Measurements from ENCODE around the gene TTC22. TPM values are rescaled to one million over a fixed set of nuclear protein-coding genes. Genes with fewer than 3 reads are reported as not detected.

TTC22 gene
- total RNA-seq, 1 donor from 2014 or later = not detected

DNA sequence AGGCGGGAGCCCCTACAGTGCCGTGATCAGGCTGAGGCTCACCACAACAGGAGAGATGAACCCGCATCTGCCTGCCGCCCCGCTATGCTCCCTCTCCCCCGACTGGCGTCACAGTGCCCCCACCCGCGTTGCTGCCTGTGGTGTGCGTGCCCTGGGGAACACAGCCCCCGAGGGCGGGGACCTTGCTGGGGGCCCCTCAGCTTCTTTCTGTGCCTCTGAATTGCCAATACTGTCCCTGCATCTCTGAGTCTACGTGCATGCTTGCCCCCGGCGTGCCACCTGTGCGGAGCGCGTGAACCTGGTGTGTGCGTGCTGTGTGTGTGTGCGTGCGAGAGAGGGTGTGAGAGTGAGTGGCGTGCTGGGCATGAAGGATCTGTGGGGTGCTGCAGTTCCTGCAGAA is 47.1 kb downstream of the TTC22 start:
- DNase-seq (ENCODE audit: low read depth, low spot score) = no peak

DNA sequence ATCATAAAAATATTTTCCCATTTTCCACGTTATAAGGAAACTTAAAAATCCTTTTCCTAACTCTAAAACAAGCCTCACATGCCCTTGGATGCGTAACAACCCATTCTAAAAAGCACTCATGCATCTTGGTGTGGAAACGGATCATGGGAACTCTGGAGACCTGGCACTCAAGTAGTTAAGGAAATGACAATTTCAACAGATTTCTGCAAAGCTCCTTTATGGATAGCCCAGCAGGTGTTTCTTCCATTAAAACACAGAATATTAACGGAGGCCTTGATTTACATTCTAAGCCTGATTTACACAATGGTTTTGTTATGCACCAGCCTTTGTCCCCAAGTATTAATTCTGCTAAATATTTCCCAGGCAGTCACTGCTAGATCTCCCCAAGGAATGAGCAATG is 49.7 kb downstream of the TTC22 start:
- no peak for DNase-seq (ENCODE audit: low read depth, low spot score)

GRCh38 chr1:54750596-54750995 is 50.5 kb downstream of the TTC22 start:
- no peak for DNase-seq (ENCODE audit: low read depth, low spot score)

- DNase-seq (ENCODE audit: low read depth, low spot score) = no peak
Measured at GRCh38 chr1:54748094-54748835, 52.9 kb downstream of the TTC22 start.

DNA sequence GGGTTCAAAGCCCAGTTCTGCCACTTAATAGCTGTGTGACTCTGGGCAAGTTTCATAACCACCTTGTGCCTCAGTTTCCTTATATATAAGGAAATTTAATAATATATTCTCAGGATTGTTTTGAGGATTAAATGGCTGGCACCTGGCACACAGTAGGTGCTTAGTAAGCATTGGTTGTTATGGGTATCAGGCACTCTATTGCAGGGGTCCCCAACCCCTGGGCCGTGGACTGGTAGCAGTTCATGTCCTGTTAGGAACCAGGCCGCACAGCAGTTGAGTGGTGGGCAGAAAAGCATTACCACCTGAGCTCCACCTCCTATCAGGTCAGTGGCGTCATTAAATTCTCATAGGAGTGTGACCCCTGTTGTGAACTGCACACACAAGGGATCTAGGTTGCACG is 55.3 kb downstream of the TTC22 start:
- no peak for DNase-seq (ENCODE audit: low read depth, low spot score)

- DNase-seq (ENCODE audit: low read depth, low spot score) = no peak
Measured at GRCh38 chr1:54745274-54745673, 55.8 kb downstream of the TTC22 start.

GRCh38 chr1:54744696-54745095 is 56.4 kb downstream of the TTC22 start:
- DNase-seq (ENCODE audit: low read depth, low spot score) = no peak

GRCh38 chr1:54743416-54744226 is 57.5 kb downstream of the TTC22 start:
- DNase-seq (ENCODE audit: low read depth, low spot score) = no peak

DNA sequence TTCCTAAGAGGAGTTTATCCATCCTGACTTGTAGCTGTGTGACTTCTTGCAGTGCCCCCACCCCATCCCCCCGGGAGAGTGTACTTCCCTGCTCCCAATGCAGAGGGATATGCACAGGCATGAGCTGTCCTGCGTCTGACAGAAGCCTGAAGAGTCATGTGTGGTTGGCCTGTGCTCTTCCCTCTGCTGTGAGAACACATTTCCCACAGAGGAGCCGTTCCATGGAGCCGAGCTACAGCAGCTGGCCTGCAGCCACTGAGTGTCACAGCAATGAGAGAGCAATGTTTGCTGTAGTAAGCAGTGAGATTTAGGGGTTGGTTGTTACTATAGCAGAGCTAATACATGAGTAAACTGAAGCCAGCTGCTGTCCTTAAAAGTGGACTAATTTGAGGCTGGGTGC is 58.8 kb downstream of the TTC22 start:
- DNase-seq (ENCODE audit: low read depth, low spot score) = no peak

GRCh38 chr1:54741531-54741930 is 59.6 kb downstream of the TTC22 start:
- no peak for DNase-seq (ENCODE audit: low read depth, low spot score)

GRCh38 chr1:54738244-54738643 is 62.9 kb downstream of the TTC22 start:
- no peak for DNase-seq (ENCODE audit: low read depth, low spot score)

- DNase-seq (ENCODE audit: low read depth, low spot score) = no peak
Measured at GRCh38 chr1:54736685-54737084, 64.4 kb downstream of the TTC22 start.

Other genes with a start within 250 kb of the TTC22 start
- gene FAM151A, start 177.8 kb downstream of the TTC22 start, total RNA-seq = not detected in 2 replicates
- gene MROH7, start 159.5 kb downstream of the TTC22 start, total RNA-seq = not detected in 2 replicates
- gene TTC4, start 85.5 kb downstream of the TTC22 start, total RNA-seq = 22.0 and 29.9 TPM in 2 replicates
- 3.2 and 4.2 TPM in 2 replicates for gene PARS2, start 36.8 kb downstream of the TTC22 start, total RNA-seq
- gene DHCR24, start 85.9 kb upstream of the TTC22 start, total RNA-seq = 126 and 212 TPM in 2 replicates
- not detected in 2 replicates for gene TMEM61, start 179.3 kb upstream of the TTC22 start, total RNA-seq
- gene BSND, start 197.6 kb upstream of the TTC22 start, total RNA-seq = not detected in 2 replicates
- 0.07 TPM in 2 replicates for gene PCSK9, start 238.2 kb upstream of the TTC22 start, total RNA-seq

Measured in pulmonary artery endothelial cell (primary cell).